UCSD-AML1 (cell line): Measurements from ENCODE around the gene SUGCT.

ENCODE experiments used
- DNase-seq: peaks from one replicate; lab custom pipeline; 2025; ENCODE audit not compliant: unreplicated experiment; lab: John Stamatoyannopoulos, UW

SUGCT gene

DNA sequence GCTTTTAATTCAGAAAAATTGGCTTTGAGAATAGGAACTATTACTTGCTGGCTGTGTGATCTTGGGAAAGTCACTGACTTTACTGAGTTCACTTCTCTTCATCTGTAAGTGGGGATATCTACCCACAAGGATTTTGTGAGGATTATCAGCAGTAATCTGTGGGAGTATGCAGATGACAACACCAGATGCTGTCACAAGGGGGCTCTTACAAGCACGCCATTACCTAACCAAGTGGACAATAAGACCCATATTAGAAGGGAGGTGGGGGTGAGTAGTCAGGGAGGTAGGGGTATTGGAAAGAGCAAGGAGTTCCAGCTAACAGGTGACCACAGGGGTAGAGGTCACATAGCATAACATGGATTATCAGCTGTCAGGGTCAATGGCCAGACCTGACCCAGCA, 569.4 kb downstream of the SUGCT start:
- no peak for DNase-seq

DNA sequence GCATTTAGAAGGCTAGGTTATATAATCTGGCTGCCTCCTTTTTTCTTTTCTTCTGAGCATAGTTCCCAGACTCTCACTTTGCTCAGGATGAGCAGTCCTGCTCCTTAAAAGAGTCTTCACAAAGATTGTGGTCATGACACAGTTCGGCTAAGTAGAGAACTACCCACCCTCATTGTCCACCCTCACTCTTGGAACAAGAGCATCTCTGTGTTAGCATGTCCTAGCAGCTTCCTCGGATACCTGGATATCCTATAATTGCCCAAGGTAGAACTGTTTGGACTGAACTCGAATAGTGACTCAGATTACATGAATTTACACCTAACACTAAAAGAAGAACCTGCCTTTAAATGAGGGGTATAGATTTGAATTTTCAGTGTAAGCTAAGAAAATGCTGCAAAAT, 572.0 kb downstream of the SUGCT start:
- DNase-seq, result no peak

DNA sequence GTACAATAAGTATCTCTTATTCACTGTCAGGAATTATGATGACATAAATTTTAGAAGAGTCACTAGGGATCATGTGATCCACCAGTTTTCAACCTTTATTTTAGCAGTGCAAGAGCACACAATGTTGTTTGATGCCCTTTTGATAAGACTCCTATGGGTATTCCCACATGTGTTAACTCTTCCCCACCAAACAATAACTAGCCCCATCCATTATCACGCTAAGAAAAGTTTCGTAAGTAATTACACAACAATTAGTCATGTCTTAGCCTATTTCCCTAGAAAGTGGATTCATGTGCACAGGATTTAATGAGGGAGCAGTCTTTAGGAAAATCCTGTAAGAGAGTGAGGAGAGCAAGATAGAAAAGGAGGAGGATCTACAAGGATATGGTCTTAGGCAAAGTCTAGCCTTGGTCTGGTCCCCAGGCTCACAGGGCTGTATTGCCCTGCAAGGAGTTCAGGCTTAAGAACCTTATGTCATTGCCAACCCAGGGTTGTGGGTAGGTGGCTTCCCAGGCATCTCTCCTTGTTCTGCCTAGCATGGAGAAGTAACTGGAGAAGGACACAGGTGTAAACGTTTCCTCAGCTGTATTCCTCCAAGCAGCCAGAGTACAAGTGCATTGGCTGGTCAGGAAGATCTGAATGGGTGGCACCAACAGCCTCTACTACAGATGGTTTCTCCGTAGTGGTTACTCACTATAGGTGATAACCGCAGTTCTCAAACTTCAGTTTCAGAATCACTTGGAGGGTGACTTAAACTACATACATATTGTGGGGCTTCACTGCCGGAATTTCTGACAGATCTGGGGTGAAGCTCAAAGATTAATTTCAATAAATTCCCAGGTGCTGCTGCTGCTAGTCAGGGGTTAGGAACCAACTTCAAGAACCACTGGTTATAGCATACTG, 574.5 kb downstream of the SUGCT start:
- DNase-seq, result no peak

DNA sequence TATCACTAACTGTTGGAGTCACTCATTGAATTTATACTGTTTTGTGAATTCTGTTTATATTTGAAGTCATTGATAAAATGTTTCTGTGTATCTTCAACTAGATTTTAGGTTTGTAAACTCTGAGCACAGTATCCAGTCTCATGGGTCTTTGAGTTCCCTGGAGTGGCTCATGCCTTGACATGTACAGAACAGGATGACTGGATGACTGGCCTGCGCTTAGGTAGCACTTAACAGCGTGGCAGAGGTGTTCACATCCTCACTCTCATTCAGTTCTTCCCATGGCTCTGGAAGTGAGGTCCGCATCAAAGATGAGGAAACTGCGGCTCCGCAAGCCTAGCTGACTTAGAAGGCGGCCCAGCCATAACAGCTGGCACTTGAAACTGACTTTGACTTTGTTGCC, 576.9 kb downstream of the SUGCT start:
- DNase-seq, result no peak

DNA sequence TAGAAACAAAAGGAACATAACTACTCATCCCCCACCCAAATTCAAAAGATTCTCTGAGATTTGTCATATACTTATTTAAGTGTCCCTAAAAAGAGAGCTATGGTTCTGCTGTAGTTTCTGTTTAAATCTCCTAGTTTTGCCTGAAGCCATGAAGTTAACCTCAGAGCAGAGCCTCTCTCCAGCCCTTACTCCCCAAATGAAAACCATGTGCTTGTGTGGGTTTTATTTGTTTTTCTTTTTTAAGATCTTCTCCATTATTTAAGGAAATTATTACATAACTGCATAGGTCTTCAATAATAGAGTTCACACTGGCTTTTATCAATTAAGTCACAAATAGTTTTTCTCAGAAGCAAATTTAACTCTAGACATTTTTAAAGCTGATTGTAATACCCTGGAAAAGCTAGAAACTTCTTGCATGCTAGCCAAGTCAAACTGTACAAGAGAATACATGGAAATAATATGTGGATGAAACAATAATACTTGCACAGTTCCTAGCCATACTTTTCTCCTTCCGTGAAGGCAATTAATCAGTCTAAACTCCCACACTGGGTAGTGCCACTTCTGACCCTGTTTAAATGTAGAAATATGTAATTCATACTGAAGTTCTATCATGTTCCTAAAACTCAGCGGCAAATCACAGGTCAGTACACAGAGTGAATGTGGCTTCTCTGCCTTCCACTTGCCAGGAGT, 579.7 kb downstream of the SUGCT start:
- DNase-seq, result no peak

DNA sequence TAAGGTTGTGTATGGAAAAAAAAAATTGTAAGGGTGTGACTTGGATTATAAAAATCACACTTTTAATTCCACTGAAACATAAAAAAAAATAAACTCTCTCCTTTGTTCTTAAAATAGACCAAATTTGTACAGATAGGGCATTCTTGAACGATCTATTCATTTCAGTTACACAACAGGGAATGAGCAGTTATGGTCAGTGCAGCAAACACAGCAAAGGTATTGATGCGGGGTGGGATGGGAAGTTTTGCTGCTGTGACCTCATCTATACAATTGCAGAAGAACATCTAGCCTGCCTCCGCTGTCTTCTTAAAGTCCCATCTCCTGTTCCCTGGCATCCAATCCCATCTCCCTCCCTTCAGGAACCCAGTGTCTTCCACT, 580.2 kb downstream of the SUGCT start:
- DNase-seq, result no peak

DNA sequence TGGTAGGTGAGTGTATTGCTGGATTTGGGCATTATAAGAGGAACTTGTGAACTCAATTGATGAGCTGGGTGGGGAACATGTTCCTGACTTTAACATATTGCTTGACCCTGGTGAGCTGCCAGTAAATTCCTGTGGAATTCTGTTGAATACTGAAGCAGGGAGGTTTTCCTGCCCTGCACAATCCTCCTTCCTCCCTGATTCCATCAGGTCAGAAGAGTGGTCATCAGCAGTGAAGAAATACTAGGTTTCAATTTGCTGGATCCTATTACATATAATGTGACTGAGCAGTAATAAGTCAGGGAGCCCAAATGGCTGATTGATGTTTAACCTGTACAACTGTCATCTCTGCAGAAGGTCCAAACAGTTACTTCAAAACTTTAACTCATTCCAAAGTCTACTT, 581.2 kb downstream of the SUGCT start:
- no peak for DNase-seq

DNA sequence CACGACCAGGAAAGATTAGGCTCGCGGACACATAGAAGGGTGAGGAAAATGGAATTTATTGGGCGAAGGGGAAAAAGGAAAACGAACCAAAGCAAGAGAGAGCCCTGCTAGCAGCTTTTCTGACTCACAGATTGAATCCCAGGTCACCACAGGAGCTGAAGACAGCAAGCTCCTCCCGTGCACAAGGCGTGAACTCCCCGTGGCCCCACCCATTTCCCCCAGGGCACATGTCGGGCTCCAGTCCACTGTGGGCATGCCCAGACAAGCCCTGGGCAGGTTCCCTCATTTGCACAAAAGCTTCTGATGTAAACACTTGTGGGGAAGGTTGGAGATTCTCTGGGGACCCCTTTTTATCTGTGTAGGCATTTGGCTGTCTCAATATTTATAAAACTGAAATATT, 582.4 kb downstream of the SUGCT start:
- DNase-seq, result peak; percentile 23

DNA sequence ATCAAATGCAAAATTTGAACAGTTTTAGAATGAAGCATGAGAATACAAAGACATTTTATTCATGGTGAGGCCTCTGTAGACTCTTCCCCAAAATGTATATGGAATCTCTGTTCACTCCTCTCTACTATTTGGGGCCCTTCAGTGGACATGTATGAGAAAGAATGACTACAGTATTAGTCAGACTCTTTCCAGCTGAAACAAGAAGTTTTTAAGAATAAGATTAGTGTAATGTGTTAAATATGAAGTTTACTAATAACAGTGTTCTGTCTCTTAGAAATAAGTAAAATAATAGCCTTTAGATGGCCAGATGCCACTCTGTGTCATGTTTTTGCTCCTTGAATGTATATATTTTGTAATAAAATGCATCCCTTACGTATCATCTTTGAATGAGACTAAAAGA, 585.6 kb downstream of the SUGCT start:
- DNase-seq, result no peak

DNA sequence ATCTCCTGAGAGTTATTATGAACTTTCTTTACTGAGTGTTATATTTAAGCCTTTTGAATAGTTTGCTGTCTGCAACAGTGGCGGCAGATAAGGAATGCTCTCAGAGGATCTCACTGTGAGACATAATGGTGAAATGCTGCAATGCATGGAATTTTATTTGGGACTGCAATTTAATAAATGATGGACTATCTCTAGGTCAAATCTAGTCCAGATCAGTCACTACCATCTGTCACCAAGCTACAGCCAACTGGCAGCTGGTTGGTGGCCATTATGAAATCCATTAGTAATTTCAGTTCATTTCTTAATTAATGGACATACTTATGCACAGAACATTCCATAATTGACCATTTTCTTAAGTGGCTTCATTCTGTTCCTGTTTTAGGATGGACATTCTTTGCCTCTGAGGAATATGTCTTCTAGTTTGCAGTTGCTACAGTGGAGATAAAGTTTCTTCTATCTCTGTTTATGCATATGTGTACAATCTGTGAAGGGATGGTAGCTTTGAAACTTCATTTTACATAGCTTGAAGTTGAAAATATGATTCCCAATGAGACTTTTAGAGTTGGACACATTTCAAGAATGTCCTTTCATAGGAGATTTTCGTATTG, 586.6 kb downstream of the SUGCT start:
- no peak for DNase-seq

DNA sequence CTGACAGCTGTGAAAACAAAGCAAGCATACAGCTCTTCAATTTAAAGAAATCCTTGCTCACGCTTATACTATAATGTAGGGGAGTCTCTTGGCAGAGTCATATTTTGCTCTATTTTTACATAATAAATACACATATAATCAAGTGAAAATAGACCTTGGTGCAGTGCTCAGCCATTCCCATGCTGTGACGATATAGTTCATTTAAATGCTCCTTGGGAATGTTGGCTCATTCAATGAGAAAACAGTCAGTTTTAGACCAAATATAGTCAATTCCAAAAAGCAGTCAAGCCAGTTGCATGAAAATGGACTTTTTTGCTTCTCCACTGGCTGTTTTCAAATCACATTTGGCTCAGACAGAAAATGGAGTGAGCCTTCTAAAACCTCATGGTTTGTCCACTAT, 587.4 kb downstream of the SUGCT start:
- no peak for DNase-seq

DNA sequence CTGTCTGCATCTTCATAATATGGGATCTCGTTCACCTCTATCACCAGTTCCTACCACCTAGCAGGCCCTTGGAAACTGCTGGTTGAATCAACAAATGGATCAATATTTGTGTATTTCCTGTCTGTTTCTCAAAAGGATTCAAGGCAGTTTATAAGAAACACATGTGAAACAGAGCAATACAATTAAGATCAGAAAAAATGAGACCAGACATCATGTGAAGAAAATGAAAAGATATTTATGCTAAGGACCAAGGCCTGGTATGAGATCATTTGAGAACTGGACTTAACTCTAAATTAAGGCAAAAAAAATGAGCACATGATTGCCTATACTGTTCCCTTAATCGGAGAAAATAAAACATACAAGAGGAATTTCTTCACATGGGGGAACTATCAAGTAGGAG, 589.0 kb downstream of the SUGCT start:
- no peak for DNase-seq

DNA sequence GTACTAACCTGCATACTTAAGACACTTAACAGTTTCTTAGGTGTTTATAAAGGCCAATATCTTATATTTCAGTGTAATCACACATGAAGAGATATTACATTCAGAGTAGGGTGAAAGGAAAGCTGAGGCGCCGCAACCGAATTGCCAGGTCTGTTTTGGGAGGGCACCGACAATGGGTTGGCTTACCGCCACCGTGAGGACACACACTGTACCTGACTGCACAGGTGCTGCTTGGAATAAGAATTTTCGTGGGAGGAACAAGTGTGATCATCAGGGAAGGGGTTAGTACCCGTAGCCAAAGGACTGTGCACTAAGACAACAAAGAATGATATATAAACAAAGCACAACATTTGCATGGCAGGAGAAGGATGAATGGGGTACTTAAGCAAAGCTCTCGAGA, 591.8 kb downstream of the SUGCT start:
- DNase-seq, result no peak

DNA sequence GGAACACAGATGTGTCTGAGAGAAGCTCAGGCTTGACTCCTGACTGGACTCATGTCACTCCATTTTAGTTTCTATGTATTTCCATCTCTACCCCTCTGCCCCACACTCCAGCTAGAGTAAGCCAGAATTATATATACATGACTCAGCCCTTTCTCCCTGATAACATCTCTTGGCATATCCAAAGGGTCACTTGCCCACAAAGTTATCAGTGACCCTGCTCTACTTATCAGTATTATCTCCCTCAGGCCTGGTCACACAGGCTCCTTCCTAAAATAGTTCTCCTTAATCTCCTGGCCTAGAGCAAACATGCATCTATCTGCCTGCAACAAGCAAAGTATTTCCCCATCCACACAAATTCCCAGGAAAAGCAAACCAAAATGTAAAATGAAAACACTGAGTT, 598.3 kb downstream of the SUGCT start:
- DNase-seq, result no peak

DNA sequence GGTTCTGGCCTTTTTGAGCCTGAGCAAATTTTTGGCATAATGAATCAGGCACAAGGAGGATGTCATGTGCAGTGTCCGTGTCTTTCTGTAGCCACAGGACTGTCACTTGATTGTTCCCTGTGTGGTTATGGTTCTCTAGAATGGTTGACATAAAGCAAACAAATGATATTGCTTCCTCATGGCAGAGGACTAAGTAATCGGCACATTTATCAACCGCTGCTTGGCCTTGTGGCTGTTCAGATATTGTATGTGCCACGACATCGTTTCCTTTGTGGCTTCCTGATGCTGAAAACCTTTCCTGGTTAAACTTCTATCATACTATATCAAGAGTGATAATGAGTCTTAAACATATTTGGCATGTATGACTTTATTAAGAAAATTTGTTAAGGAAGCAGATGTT, 598.8 kb downstream of the SUGCT start:
- peak; percentile 28 for DNase-seq

DNA sequence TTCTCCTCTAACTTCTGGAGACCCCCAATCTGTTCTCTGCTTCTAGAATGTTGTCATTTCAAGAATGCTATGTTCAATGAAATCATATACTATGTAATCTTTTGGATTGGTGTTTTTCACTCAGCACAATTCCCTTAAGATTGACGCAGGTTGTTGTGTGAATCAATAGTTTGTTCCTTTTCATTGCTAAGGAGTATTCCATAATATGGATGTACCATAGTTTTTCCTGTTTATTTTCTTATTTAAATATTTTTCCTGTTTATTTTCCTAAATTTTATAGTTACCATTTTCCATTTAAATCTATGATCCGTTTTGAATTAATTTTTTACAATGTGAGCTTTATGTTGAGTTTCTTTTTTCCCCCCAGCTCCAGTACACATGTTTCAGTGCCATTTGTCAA, 604.5 kb downstream of the SUGCT start:
- no peak for DNase-seq

DNA sequence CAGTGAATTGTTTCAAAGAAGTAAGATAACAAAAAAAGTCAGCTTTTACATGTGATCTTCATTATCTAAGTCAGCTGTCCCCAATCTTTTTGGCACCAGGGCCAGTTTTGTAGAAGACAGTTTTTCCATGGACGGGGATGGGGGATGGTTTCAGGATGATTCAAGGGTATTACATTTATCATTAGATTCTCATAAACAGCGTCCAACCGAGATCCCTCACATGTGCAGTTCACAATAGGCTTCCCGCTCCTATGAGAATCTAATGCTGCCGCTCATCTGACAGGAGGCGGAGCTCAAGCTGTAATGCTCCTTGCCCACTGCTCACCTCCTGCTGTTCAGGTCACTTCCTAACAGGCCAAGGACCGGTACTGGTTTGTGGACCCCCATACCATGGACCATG, 607.5 kb downstream of the SUGCT start:
- DNase-seq, result no peak

DNA sequence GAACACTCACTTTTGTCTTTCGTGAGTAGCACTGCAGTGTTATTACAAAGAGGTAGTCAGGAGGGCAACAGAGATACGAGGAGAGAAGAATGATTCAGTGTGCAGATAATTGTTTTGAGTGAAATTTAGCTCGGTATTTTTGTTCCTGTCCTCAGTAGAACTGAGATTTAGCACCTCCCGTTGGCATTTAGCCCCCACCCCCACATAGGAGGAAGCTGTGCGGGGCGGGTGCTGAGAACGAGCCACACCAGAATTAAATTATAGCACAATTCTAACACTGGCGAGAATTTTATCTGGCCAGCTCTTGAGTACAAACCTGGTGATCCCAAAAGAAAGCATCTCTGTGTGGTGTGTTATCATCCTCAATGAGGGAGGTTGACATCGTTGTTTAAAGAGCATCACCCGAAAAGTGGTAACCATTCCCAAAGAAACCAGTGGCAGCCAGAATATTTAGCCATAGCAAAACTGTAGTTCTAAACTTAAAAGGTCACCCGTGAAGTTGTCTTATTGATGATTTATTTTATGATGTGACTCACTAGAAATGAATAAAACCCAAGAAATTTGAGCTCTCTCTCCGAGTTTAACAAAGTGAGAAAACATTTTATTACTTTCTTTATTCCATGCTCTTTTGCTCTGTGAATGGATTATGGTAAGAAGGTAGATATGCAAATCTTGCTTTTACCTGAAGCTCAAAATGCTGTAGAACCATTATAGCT, 612.2 kb downstream of the SUGCT start:
- no peak for DNase-seq

DNA sequence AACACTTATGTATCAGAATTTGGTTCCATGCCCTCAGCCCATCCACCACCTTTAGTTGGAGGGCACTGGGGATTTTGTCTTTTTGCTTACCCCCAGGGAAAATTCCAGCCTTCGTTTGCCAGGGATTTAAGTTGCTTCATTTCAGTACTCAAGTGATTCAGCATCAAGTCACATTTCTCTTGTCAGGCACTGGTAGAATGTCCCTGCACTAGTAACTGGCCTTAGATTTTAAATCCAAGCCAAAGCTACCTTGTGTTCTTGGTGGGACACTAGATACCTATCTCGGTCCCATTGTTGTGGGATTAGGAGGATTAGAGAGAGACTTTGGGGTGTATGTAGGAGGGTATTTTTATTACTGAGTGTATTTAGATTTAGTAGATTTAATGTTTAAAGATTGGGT, 613.1 kb downstream of the SUGCT start:
- DNase-seq, result no peak

DNA sequence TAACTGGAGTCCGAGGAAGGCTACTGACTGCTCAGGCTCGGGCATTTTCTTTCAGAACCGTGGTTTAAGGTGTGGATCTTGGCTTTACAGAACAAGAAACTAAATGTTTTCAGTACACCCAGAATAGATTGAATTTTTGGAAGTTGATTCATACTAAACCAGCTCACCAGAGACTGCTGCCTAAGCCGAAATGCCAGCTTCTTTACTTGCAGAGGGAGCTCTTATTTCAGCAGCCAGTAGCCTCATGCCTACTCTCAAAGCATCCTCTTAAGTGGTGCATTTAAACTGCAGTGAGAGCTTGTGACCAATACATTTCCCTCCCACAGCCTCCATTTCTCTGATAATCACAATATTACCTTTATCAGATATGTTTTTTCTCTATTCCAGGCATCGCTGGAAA, 615.1 kb downstream of the SUGCT start:
- no peak for DNase-seq

DNA sequence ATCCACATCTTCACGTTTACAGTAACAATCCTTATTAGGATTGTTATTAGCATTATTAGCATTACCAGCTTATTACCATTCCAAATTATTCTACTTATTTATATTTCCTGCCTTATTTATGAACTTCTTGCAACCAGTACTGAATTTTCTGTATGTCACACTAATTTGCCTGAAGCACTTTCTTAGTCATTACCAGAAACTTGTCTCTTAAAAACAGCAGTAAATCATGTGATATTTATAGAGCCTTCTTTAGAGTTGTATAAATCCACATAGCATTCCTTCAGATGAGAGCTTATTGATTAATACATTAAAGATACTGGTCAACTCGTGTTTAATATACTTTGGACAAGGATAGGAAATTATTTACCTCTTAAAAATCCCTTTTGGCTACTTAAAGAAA, 618.6 kb downstream of the SUGCT start:
- DNase-seq, result no peak

DNA sequence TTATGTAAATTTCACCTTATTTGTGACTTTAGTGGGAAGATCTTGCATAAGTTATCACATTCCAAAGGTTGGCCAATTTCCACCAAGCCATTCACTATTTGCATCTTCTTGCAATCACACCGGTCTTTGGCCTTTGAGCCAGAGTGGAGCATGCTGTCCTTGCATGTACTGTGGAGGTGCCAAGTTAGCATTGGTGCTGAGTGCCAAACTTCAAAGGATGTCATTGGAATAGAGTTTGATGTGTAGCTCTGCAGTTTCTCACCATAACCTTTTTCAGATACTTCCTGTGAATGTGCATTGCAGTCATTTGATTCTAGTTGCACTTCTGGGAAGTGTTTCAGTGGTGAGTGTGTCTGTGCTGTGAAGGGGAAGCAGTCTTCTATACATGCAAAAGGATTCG, 620.6 kb downstream of the SUGCT start:
- DNase-seq, result no peak
